GM19023 (cell line): Measurements from ENCODE around the gene PLAGL1.
"Not testable (repeated sequence)": the region's sequence is repeated elsewhere in the genome, so short reads cannot be mapped to it uniquely, and the experiment has no call there.

Experiments
- ATAC-seq: cut with Tn5 transposase; IDR thresholded peaks from one replicate; pipeline ENCODE4 v1.9.1; 2021; ENCODE audit warnings: mild to moderate bottlenecking, moderate library complexity; ENCODE audit not compliant: unreplicated experiment

Gene PLAGL1

DNA sequence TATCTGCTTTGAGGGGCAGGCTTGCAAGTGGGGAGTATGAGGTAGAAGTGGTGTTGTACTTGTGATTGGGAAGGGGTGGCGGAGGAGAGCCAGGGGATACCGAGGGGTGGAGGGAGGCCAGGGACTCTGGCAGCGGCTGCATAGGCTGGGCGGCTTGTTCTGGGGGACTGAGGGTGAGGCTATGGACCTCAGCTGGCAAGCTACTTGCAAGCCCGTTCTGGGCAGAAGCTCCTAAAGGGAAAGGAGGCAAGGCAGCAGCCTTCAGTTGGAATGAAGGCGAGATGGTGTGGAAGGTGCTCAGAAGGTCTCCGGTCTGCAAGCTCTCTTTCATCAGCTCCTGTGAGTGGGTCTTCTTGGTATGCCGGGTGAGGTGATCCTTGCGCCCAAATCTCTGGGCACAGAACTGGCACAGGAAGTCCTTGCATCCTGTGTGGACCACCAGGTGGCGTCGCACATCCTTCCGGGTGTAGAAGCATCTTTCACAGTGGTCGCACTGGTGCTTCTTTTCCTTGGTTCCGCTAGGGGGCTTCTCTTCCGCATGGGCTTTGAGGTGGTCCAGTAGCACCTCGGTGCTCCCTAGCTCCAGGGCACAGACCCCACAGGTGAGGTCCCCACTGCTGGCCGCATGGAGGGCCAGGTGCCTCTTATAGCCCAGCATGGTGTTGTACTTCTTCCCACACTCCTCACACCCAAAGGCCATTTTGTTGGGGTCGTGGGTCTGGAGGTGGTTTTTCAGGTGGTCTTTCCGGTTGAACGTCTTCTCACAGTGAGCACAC is 66.0 kb downstream of the PLAGL1 start:
- peak; percentile 49 for ATAC-seq

GRCh38 chr6:143940011-143940597 is 68.0 kb downstream of the PLAGL1 start:
- peak; percentile 98 for ATAC-seq

DNA sequence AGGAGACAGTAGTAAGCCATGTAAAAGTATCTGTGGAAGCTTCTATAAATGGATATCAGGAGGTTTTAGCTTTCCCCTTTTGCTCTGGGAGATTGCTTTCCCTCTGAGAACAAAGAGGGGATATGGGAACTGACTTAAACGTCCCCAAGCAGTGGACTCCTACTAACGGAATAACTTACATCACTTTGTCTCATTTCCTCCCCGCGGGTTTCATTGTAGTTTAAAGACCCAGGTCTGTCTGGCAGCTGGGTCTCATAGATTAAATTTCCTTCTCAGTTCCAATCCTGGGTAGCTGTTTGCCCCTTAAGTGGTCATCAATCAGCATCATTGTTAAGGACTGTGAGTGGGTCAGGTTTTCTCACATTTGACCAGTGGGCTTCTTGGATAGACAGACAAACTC is 68.7 kb downstream of the PLAGL1 start:
- no peak for ATAC-seq

DNA sequence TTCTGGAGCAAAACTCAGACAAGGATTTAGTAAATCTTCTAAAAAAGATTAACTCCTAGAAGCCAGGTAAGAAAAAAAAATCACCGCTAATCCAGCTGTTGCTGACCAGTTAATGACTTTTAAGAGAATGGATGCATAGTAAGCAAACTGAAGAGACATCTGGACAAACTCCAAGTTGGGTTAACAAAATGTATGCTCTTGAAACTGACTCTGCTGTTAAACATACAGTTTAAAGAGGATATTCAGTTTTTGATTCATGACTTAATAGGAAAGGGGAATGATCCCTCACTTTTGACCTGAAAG is 70.4 kb downstream of the PLAGL1 start:
- ATAC-seq = no peak

DNA sequence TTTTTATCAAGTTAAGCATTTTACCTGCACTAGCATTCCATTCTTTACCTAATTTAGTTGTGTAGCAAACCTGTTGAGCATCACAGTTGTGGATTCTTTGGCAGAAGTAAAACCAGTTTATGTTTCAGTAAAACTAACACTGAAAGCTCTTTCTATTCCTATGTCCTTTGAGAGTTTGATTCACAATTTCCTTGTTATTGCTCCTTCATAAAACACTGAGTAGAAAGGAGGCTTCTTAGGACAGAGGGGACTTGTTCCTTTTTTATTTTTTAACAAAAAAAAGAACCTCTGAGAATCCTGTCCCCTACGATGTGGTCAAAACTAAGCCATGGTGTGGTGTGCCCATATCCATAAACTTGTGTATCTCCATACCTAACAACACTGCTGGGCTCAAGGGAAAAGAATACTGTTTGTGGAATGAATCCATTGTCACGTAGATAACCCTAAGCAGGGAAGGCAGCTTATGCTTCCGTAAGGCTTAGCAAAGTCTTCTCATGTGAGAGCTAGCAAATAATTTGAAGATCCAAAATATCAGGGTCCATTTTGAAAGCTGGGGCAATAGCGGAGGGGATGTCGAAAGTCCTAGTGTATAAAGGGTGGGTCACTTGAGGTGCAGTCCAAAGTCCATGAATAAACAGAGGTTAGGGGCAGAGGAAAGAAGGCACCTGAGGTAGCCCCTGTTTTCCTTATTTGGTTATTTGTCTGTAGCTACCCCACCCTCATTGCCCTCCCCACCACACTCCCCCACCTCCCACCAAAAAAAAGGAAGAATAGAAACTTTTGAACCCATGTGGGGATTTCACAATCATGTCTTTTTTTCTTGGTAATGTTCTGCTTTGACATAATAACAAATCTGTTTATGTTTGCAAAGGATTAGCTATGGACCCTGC is 71.0 kb downstream of the PLAGL1 start:
- ATAC-seq = no peak

DNA sequence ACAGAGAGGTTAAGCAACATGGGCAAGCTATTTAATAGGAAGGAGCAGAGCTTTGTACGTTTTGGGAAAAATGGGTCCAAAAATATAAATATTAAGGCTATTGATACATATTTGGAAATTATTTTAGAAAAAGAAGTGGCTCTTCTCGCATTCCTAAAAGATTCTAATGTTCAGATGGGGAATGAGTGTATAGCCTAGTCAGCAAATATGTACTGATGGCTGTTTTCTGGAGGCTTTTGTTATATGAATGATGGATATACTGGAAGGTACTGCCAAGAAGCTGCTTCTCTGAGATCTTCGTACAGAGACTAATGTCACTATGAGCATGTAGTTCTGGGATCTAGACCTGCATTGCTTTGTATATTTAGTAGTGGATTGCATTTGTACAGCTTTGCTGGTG is 71.7 kb downstream of the PLAGL1 start:
- ATAC-seq = no peak

DNA sequence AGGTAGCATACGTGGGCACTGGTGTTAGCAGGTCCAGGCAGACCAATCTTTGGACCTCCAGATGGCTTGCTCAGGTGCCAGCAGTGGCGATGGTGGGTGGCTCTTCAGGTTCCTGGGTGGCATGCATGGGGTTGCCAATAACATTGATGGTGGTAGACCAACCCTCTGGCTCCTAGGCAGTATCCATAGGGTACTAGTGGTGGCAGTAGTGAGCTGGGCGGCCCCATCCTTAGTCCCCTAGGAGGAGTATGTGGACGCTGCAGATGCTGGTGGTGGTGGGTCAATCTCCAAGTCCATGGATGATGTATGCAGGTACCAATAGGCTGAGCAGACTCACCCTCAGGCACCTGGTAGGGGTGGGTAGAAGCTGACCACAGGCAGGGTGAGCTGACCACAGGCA is 73.2 kb downstream of the PLAGL1 start:
- no peak for ATAC-seq

GRCh38 chr6:143934331-143934730 is 73.7 kb downstream of the PLAGL1 start:
- no peak for ATAC-seq

DNA sequence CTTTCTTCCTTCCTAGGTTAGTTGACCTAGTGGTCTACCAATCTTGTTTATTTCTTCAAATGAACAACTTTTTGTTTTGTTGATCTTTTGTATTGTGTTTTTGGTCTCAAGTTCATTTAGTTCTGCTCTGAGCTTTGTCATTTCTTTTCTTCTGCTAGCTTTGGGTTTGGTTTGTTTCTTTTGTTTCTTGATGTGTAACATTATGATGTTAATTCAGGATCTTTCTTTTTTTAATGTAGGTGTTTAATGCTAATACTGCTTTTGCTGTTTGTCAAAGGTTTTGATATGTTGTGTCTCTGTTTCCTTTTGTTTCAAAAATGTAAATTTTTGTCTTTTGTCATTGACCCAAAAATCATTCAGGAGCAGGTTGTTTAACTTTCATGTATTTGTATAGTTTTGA is 78.1 kb downstream of the PLAGL1 start:
- no peak for ATAC-seq

DNA sequence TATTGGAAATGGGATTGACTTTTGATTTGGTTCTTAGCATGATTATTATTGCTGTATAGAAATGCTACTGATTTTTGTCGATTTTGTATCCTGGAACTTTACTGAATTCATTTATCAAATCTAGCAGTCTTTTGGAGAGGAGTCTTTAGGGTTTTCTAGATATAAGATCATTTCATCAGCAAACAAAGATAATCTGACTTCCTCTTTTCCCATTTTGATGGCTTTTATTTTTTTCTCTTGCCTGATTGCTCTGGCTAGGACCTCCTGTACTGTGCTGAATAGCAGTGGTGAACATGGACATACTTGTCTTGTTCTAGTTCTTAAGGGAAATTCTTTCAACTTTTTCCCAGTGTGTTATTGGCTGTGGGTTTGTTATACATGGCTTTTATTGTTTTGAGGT is 79.2 kb downstream of the PLAGL1 start:
- no peak for ATAC-seq

DNA sequence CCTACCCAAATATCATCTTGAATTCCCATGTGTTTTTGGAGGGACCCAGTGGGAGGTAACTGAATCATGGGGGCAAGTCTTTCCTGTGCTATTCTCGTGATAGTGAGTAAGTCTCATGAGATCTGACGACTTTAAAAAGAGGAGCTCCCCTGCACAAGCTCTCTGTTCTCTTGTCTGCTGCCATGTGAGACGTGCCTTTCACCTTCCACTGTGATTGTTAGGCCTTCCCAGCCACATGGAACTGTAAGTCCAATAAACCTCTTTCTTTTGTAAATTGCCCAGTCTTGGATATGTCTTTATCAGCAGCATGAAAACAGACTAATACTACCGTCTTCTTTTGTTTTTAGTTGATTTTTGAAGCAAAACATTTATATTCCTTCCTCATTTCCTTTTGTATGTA is 91.0 kb downstream of the PLAGL1 start:
- ATAC-seq = not testable (repeated sequence)

DNA sequence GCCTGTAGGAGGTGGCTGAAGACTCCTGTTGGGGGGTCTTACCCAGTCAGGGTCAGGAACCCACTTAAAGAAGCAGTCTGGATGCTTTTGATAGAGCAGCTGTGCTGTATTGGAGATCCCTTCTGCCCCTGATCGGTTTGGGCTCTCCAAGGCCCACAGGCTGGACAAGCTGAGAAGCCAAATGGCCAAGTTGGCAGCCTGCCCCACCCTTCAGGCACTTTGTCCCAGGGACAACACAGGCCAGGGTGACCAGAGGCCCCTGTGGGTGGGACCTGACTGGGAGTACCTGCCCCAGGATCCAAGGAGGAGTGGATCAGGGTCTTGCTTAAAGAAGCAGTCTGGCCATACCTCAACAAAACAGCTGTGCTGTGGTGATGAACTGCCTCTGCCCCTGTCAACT is 95.4 kb downstream of the PLAGL1 start:
- no peak for ATAC-seq

DNA sequence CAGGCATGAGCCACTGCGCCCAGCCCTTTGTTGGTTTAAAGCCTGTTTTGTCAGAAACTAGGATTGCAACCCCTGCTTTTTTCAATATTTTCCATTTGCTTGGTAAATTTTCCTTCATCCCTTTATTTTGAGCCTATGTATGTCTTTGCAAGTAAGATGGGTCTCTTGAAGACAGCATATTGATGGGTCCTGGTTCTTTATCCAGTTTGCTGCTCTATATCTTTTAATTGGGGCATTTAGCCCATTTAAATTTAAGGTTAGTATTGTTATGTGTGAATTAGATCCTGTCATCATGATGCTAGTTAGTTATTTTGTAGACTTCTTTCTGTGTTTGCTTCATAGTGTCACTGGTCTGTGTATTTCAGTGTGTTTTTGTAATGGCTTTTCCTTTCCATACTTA is 97.0 kb downstream of the PLAGL1 start:
- no peak for ATAC-seq

- no peak for ATAC-seq
These were observed 105.2 kb downstream of the PLAGL1 start for GRCh38 chr6:143902827-143903226.

- ATAC-seq = peak; percentile 92
These were observed 105.9 kb downstream of the PLAGL1 start for GRCh38 chr6:143901885-143902750.

DNA sequence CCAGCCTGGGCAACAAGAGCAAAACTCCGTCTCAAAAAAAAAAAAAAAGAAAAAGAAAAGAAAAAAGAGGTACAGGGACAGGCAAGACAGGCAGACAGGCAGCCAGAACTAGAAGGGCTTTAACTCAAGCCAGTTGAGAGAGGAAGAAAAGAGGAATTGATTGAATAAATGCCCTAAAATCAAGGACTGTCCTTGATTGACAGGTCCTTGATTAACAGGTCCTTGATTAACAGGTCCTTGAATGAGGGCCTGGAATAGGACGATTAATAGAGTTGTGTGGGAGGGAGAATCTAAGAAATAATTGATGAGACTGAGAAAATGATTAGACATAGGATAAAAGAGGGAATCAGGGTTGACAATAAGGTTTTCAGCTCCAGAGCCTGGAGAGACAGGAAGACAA is 107.7 kb downstream of the PLAGL1 start:
- no peak for ATAC-seq

DNA sequence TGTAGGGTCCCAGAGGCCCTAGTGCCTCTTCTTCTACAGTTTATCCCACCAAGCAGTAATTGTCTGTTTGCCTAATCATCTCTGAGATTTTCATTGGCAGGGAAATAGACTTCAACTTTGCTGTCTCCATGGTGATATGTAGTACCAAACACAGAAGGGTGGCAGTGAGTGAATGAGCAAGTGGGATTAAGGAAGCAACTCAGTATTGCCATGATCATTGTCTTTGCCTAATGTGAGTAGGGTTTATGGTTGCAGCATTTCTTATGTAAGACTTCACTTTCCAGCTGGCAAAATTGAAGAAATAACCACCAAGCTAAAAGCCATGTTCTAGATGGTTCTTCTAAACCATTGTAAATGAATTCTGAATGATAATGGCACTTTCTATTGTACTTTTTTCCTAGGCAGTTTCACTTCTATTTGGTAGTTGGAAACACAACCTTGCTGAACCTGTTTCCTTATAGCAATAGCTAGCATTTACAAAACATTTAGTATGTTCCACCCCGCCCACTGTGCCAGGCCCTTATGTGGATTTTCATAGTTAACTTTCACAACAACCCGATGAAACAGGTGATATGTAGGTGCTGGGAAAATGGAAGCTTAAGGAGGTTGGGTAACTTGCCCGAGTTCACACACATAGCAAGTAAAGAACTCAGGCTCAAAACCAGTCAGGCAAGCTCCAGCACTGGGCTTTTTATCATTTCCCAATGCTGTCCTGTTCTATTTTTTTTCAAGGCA is 111.8 kb downstream of the PLAGL1 start:
- no peak for ATAC-seq

DNA sequence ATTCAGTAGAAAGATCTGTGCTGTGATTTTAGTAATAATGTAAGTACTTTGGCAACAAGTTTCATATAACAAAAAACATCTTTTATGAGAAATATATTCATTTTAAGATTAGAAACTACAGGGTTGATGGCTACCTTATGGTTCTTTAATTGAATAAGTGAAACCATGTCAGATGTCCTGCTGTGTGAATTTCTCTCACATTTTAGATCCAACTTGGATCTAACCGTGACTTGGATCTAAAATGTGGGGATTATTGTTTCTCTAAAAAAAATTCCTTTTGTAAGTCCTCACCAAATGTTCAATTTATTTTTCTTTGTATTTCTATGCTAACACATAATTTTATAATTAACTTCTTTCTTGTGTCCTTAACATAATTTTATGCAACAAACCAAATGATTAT is 113.4 kb downstream of the PLAGL1 start:
- ATAC-seq = no peak
